Brain microvascular endothelial cell (primary cell): ENCODE measurements around the gene HSD17B3.

Experiments used
- DNase-seq: peaks from one replicate; pipeline ENCODE4 v3.0.0-alpha.2; 2020
- H3K27ac ChIP-seq: fragments of 250-450 bp; sonication (Bioruptor Pico); 2 replicates; pipeline ENCODE4 v1.5.1; 2020; ENCODE audit warnings: mild to moderate bottlenecking, moderate library complexity
- H3K27me3 ChIP-seq: fragments of 250-450 bp; sonication (Bioruptor Pico); replicated peaks from 2 replicates; pipeline ENCODE4 v1.5.1; 2020; ENCODE audit warnings: mild to moderate bottlenecking
- H3K36me3 ChIP-seq: fragments of 250-450 bp; sonication (Bioruptor Pico); replicated peaks from 2 replicates; pipeline ENCODE4 v1.5.1; 2020; ENCODE audit warnings: mild to moderate bottlenecking
- H3K4me3 ChIP-seq: 2 replicates; pipeline ENCODE4 v1.5.1; 2011; ENCODE audit warnings: low read depth, mild to moderate bottlenecking, control low read depth, low read length, moderate library complexity
- in situ Hi-C: cut with HindIII; loops from 2 replicates; pipeline ENCODE4 v1.10.0; 2017; ENCODE audit warnings: low sequenced_read_pairs, low pct_ligation_motif_present
- TF ChIP-seq, protein P1 (sequence below): IDR thresholded peaks from 2 replicates; pipeline ENCODE4 v1.5.1; 2011; ENCODE audit warnings: low read depth, mild to moderate bottlenecking, moderate library complexity, low read length, control low read depth, inconsistent platforms; ENCODE audit errors: missing control alignments

The HSD17B3 gene

DNA sequence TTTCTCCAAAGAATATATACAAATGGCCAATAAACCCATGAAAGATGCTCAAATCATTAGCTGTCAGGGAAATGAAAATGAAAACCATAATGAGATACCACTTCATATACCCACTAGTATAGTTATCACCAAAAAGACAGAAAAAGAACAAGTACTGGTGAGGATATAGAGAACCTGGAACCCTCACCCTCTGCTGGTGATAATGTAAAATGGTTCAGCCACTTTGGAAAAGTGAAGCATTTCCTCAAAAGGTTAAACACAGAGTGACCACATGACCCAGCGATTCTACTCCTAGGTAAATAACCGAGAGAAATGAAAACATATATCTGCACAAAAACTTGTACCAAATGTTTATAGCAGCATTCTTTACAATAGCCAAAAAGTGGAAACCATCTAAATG lies 72.0 kb downstream of the HSD17B3 start:
- TF ChIP-seq, protein P1, sequence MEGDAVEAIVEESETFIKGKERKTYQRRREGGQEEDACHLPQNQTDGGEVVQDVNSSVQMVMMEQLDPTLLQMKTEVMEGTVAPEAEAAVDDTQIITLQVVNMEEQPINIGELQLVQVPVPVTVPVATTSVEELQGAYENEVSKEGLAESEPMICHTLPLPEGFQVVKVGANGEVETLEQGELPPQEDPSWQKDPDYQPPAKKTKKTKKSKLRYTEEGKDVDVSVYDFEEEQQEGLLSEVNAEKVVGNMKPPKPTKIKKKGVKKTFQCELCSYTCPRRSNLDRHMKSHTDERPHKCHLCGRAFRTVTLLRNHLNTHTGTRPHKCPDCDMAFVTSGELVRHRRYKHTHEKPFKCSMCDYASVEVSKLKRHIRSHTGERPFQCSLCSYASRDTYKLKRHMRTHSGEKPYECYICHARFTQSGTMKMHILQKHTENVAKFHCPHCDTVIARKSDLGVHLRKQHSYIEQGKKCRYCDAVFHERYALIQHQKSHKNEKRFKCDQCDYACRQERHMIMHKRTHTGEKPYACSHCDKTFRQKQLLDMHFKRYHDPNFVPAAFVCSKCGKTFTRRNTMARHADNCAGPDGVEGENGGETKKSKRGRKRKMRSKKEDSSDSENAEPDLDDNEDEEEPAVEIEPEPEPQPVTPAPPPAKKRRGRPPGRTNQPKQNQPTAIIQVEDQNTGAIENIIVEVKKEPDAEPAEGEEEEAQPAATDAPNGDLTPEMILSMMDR = peak; percentile 13
- H3K4me3 ChIP-seq = no peak overlapping the region
- in situ Hi-C loops = no loop called here
- no peak overlapping the region for H3K27ac ChIP-seq
- H3K27me3 ChIP-seq = no peaks in the 10 kb centered on the region
- DNase-seq = no peak
- no peaks in the 10 kb centered on the region for H3K36me3 ChIP-seq

DNA sequence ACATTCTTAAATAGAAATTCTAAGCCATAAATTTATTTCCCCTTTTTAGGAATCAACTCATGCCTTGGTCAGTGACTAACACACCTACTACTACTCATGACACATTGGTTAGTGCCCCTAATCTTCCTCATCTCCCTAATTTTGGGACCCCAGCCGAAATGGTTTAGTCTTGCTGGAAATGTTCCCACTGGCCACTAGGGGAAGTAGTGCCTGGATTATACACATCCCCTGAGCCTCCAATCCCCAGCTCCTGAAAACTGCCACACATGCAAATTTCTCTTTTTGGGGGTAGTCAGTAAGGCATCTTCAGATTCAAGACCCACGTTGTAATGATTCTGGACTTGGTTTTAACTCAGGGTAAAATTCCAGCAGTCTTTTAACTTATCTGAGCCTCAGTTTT lies 79.8 kb downstream of the HSD17B3 start:
- no peak for DNase-seq
- no peak overlapping the region for H3K4me3 ChIP-seq
- no peak overlapping the region for H3K27ac ChIP-seq
- no peaks in the 10 kb centered on the region for H3K36me3 ChIP-seq
- TF ChIP-seq, protein P1 = peak; percentile 77
- in situ Hi-C loops = no loop called here
- no peaks in the 10 kb centered on the region for H3K27me3 ChIP-seq

DNA sequence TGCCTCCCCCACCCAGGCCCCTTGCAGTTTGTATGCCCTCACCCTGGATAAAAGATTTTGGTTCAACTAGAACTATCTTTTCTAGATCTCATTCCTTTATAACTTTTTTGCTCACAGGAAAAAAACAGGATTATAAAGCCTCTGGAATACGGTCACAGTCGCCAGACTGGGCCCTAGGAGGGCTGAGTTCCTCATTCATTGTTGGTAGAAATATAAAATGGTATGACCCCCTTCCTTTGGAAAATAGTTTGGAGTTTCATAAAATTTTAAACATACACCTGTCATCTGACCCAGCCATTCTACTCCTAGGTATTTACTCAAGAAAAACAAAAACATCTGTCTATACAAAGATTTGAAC lies 82.1 kb downstream of the HSD17B3 start:
- TF ChIP-seq, protein P1 = no peak
- Histone ChIP-seq H3K4me3 (no peak overlapping the region), H3K27me3 (peaks cover 14% of the 10 kb centered on the region), H3K36me3 (no peaks in the 10 kb centered on the region), H3K27ac (no peak overlapping the region)
- DNase-seq = no peak
- in situ Hi-C loops = no loop called here

DNA sequence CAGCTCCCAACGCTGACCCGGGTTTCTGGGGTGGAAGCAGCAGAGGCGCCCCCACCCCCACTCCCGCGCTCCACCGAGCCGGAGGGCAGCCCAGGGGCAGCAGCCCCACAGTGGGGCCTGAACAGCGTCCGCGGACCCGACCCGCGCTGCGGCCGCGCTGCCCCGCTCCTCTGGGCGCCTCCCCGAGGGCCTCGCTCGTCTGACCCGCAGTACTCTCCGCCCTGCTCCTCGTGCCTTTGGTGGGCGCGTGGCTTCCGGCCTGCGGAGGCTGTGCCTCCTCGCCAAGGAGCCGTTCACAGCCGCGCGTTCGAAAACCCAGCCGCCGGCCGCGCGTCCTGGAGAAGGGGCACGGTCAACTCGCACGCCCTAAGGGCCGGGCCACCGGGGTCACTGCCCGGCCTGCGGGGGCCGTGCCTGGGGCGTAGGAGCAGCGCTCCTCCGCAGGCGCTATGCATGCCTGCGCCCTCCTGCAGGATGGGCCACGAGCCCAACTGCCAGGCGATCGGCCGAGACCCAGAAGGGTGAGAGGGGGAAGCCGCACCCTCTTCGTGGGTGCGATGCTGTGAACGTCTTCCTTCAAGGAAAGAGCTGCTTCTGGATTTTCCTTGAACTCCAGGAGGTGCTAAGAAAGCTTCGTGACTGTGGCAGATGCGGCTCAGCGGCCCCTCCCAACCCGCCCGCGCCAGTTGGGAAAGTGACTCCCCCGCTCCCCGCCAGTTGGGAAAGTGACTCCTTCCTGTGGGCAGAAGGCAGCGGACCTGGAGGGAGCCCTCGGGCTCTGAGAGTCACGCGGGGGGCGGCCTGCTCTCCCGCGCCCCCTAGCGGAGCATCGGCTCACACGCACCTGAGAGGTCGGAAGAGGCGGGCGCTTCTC lies 82.7 kb downstream of the HSD17B3 start:
- in situ Hi-C loops = no loop called here
- no peaks in the 10 kb centered on the region for H3K36me3 ChIP-seq
- H3K27ac ChIP-seq = no peak overlapping the region
- H3K4me3 ChIP-seq = peak overlapping the region; percentile 29
- DNase-seq = no peak
- H3K27me3 ChIP-seq = peaks cover 15% of the 10 kb centered on the region
- TF ChIP-seq, protein P1 = peak; percentile 86

DNA sequence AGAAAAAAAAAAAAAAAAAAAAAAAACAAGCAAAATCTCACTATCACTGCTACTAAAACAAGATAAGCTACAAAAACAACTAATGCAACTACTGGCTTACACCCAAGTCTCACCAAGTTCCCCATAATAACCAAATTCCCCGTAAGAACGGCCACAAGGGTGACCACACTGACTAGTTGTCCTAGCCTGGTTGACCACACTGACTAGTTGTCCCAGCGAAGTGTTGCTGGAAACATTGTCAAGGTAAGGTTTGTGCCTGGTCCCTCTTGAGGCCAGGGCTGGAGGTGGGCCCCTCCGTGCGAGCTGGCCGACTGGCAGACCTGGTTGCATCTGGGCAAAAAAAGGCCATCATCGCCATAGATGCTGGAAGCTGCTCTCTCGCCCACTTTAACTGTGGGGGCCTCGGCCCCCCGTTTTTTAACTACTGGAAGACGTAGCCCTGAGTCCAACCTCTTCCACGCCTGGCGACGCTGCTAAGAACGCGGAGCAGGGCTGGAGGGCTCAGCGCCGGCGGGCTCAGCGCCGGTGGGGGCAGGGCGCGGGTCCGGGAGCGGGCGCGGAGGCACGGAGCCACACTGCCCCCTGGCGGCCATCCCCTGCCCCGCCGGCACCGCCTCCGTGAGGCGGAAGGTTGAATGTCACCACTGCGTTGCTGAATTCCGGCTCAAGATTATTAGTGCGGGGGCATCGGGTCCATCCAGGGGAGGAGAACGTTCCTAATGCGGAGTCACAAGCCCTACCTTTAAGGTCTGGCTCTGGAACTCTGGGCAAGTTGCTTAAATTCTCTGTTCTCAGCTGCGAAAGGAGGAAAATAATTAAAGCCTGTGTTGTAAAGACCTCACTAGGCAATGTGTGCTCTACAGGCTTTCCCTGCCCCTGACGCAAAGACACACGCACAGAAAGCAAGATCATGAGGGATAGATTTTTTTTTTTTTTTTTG lies 84.0 kb downstream of the HSD17B3 start:
- H3K4me3 ChIP-seq = peak overlapping the region; percentile 42
- in situ Hi-C loops = no loop called here
- H3K36me3 ChIP-seq = no peaks in the 10 kb centered on the region
- TF ChIP-seq, protein P1 = peak; percentile 82
- DNase-seq = peak; percentile 40
- H3K27me3 ChIP-seq = peaks cover 15% of the 10 kb centered on the region
- no peak overlapping the region for H3K27ac ChIP-seq
